Amniotic epithelial cell (primary cell): Measurements from ENCODE around the gene KSR1.
A peak's percentile ranks its signal among the peaks of the same experiment; 100 is the strongest.

Source experiments
- DNase-seq: peaks from one replicate; pipeline ENCODE4 v3.0.0-alpha.2; 2010; ENCODE audit warnings: low read depth

The KSR1 gene

GRCh38 chr17:27550974-27551505, 94.8 kb downstream of the KSR1 start:
- no peak for DNase-seq

- DNase-seq: no peak
Observed at GRCh38 chr17:27551701-27552248, 95.5 kb downstream of the KSR1 start.

GRCh38 chr17:27552276-27552732, 96.1 kb downstream of the KSR1 start:
- DNase-seq: peak; percentile 58

DNA sequence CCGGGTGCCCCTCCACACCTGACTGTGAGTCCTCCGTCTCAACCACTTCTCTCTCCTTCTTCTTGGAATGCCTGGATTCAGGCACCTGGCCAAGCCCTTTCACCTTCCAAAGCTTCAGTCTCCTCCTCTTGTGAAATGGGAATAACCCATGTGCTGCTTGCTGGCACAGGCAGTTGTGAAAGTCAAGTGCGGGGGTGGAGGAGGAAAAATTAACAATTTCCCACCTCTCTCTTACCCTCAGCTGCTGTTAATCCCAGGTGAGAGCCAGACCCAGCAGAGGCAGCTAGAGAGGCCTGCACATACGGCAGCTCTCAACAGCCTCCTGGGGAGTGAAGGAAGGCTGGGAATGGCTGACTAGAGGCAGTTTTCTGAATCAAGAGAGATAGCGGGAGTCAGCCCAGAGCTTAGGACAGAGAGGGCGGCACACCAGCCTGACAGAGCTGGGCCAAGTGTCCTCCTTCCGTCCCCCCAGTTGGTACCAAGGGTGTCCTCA, 96.8 kb downstream of the KSR1 start:
- peak; percentile 65 for DNase-seq

DNA sequence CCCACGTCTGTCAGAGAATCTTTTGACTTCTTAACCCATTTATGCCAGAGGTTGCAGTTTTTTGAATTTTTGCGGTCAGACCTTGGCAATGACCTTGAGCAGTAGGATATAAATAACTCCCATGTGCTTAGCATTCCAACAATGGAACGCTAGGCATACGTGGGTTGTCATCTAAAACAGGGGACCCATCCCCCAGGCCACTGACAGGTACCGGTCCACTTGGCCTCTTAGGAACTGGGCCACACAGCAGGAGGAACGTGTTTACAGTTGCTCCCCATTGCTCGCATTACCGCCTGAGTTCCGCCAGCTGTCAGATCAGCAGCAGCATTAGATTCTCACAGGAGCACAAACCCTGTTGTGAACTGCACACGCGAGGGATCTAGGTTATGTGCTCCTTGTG, 97.9 kb downstream of the KSR1 start:
- peak; percentile 82 for DNase-seq

DNA sequence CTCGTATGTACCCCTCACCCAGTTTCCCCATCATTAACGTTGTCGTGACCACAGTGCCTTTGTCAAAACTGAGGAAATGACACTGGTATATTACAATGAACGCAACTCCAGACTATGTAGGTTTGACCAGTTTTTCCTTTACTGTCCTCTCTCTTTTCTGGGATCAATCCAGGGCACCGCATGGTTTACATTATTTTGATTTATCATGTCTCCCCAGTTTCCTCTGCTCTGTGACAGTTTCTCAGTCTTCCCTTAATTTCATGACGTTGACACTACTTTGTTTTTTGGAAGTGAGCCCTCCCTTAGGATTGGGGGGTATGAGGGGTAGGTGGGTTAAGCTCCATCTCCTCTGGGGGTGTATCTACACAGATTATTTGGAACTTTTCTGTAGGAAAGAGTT, 98.7 kb downstream of the KSR1 start:
- no peak for DNase-seq

DNA sequence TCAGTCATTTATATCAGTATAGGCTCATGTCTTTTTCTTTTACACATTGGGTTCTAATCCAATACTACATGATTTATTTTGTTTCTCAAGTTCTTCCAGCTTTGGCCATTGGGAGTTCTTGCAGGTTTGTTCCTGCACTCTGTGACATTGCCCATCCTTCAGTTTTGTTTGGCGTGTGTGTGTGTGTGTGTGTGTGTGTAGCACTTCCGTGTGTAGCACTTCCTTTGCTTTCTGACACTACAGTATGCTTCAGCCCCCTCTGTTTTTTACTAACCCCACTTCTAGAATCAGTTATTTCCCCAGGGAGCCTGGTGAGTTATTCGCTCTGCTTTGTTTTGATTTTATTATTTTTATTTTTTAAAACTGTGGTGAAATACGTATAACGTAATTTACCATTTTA, 99.1 kb downstream of the KSR1 start:
- no peak for DNase-seq

DNA sequence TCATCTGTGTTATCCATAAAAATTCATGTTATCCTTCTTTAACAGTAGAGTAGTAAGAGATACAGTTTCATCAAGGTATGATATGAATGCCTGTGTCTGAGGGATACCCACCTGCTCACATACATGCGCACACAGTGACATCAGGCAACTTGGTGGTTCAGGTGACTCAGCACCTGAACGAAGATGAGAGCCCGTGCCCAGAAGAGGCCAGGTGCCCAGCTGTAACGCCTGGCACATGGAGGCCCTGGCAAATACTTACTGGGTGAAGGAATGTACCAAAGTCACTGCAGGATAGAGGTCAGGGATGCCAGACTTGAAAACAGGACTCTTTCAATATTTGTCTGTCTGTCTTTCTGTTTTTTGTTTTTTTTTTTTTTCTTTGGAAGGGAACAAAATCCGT, 102.1 kb downstream of the KSR1 start:
- no peak for DNase-seq

- no peak for DNase-seq
Observed at GRCh38 chr17:27558842-27559505, 102.7 kb downstream of the KSR1 start.

- DNase-seq: peak; percentile 93
Observed at GRCh38 chr17:27559506-27560481, 103.5 kb downstream of the KSR1 start.

- DNase-seq: no peak
Observed at GRCh38 chr17:27560668-27561067, 104.4 kb downstream of the KSR1 start.

- peak; percentile 69 for DNase-seq
Observed at GRCh38 chr17:27562777-27563455, 106.7 kb downstream of the KSR1 start.

DNA sequence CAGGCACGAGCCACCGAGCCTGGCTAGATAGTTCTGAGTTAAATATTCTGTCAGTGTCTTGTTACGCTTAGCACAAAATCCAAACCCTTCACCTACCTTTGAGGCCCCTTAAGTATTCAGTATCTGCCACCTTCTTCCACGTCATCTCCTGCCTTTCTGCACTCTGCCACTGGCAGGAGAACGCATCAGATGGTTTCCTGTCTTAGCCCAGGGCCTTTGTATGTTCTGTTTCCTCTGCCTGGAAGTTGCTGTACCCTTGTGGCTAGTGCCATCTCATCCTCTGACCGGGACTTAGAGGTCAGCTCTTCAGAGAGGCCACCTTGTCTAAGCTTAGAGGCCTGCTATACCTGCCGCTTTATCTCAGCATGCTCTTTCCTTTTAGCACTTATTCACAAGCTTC, 107.3 kb downstream of the KSR1 start:
- no peak for DNase-seq

DNA sequence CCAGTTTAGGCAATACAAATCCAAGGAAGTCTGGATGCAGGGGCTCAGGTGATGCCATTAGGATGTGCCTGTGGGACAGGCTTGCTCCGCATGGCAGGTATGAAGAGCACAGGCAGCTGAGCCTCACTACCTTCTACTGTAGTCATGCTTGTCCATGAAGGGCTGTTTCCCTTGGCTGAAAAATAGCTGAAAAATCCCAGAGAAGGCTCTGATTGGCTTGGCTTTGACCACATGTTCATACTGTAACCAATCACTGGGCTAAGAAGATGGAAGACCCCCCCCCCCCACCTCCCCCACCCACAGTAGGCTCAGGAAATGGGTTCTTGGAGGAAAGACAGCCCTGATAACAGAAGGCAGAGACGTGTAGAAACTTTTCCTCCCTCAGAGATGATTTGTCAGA, 108.2 kb downstream of the KSR1 start:
- no peak for DNase-seq

DNA sequence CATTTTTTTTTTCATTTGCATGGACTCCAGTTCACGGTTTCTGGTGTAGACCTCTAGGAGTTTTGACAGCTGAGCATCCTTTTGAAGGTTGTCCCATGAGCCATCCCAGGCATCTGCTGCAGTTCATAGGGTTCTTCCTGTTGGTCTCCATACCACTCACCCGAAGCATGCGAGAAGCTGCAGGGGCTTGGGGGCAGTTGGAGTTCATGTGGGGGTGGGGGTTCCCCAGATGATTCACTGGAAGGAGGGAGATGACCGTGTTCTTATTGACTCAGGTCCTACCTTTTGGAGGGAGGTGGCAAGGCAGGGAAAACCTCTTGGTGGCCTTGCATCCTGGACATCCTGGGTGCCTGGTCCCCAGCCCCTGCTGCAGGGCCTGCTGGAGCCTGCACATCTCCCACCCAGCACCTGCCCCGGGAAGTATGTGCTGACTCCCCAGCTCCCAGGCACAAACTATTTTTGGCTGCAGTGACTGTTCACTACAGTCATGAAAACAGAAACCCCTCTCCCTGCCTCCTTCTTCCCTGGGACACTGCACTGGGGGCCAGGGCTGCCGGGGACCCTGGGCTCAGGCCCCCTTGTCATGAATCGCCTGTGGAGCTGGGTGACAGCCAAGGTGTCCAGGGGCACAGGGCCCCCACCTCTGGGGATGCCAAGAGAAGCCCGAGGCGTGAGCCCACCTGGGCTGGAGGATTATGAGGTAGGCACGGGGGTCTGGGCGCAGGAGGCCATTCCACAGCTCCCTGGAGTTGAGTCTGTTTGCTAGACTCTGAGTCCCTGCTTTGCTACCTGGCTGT, 109.8 kb downstream of the KSR1 start:
- no peak for DNase-seq

GRCh38 chr17:27566671-27567562, 110.7 kb downstream of the KSR1 start:
- DNase-seq: no peak

DNA sequence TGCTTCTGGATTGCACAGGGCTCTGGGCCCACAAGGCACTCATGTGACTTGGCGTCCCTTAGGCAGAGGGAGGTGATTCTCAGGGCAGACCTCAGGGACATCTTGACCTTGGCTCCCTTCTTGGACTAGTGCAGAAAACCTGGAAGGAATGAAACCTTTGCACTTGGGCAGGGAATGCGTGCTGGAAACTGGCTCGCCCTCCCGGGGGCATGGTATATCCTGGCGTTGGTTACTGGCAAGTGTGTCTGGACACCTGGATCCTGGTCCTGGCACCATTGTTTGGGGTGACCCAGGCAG, 111.3 kb downstream of the KSR1 start:
- no peak for DNase-seq

DNA sequence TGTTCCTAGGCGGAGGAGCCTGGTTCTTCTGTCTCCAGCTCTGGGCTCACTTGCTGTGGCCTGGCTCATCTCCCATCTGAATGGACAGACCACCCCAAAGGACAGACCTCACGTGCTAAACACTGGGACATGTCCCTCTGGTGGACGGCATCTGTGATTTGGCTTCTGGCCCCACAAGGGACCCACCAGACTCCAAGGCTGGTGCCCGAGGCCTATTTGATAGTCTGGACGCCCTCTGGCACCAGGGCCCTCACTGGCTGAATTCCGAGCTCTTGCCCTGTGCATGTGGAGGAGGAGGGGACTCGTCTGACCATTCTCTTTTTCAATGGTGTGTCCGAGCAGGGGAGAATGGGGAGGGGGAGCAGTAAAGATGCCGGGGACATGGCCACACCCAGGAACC, 112.0 kb downstream of the KSR1 start:
- no peak for DNase-seq

- DNase-seq: no peak
Observed at GRCh38 chr17:27568811-27569210, 112.6 kb downstream of the KSR1 start.

GRCh38 chr17:27569257-27569722, 113.0 kb downstream of the KSR1 start:
- peak; percentile 48 for DNase-seq
